G401 (cell line): ENCODE data around the gene PFKFB3. TPM values are rescaled to one million over a fixed set of nuclear protein-coding genes. Genes with fewer than 3 reads are reported as not detected.
A peak's percentile ranks its signal among the peaks of the same experiment; 100 is the strongest.
"Not testable (repeated sequence)": the region's sequence is repeated elsewhere in the genome, so short reads cannot be mapped to it uniquely, and the experiment has no call there.

ENCODE experiments used
- DNase-seq: peaks from one replicate; pipeline ENCODE4 v3.0.0-alpha.2; 2015; ENCODE audit warnings: low spot score
- in situ Hi-C: cut with HindIII; loops from 2 replicates; pipeline ENCODE4 v1.10.0; 2016; ENCODE audit warnings: low sequenced_read_pairs, mixed read lengths
- total RNA-seq: library from RNA; depleted of rRNA; stranded (reverse); fragments of >200 nt; shearing (Covaris generic); gene quantifications from 2 replicates; pipeline ENCODE4 v1.2.3, GENCODE V29; 2014

Gene PFKFB3
- total RNA-seq, 1 experiment from 2014 or later = 11.0 TPM

DNA sequence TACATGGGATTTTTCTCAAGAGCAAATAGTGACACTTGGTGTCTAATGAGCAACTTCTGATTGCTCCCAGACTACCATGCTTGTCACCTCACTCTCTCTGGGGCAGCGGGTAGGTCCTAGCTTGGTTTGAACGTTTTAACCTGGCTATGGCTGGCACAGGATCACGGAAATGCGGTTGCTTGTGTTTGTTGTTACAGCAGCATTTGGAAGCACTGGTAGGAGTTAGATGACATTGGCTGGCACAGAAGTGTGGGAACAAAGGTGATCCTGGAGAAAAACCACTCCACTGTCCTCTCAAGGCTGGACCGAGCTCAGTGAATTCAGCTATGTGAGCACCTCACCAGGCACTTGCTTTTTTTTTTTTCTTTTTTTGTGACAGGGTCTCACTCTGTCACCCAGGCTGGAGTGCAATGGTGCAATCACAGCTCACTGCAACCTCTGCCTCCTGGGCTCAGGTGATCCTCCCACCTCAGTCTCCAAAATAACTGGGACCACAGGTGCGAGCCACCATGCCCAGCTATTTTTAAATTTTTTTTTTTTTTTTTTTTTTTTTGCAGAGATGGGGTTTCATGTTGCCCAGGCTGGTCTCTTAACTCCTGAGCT is 3.5 kb upstream of the PFKFB3 start:
- DNase-seq = no peak
- in situ Hi-C loops = no loop called here

DNA sequence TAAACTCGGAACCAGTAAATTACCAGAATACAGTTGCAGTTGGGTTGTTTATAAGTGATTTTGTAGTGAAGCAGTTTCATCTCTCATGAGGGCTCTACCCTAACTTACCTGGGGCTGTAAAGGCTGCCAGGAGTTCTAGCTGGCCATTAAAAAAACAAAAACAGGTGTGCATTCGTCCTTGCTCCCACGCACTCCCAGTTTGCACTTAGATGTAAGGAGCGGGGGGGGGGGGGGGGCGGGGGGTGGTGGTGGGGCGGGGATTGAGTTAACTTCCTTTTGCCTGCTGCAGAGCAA is 2.3 kb upstream of the PFKFB3 start:
- no peak for DNase-seq
- in situ Hi-C loops = no loop called here

DNA sequence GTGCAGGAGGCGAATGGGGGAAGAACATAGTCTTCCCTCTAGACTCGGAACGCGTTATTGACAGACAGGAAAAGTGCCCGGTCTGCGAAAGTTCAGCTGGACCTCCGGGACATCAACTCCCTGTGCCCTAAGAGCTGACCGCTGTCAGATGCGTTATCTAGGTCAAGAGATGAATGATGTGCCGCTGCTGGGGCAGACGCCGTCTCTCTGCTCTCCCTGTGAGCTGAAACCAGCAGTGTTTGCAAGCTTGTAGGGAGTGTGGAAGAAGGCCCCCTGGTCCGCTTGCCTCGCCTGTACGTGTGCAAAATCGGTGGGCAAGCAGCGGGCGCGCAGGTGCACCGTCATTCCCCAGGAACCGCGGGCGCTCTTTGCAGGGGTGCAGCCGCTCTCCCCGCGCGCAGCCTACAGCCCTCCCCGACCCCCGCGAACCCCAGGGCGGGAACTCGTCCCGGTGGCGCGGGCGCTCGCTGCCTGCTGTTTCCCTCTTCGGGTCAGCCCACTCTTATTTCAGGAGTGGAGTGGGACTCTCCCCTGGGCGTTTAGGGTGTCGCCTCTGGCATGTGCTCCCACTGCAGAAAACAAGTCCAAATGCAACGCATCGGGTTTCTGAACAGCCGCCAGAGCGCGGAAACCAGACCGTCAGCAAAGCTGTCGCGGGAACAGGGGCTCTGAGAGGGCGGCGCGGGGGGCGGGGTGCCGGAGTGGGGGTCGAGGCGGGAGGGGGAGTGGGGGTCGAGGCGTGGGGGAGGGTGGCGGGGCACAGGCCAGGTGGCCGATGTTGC is 1.8 kb upstream of the PFKFB3 start:
- in situ Hi-C loops = no loop called here
- peak; percentile 38 for DNase-seq

DNA sequence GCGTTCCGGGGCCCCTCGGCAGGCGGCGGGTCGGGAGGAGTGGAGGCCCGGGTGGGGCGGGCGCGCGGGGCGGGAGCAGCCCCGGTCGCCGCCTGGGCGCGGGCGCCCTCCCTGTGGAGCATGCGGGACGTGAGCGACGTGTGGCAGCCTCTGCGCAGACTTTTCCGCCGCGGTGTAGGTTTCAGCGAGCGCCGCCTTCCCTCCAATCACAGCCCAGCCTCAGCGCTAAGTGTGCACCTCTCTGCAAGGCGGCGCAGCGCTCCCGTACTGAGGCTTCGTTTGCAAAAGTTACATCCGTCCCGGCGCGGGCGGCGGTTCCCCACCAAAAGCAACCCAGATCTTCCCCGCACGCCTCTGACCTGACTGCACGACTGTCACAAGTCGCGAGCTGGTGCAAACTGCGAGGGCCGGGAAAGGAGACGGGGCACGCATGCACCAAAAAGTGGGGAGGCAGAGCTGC is 1.2 kb upstream of the PFKFB3 start:
- peak; percentile 60 for DNase-seq
- in situ Hi-C loops = no loop called here

DNA sequence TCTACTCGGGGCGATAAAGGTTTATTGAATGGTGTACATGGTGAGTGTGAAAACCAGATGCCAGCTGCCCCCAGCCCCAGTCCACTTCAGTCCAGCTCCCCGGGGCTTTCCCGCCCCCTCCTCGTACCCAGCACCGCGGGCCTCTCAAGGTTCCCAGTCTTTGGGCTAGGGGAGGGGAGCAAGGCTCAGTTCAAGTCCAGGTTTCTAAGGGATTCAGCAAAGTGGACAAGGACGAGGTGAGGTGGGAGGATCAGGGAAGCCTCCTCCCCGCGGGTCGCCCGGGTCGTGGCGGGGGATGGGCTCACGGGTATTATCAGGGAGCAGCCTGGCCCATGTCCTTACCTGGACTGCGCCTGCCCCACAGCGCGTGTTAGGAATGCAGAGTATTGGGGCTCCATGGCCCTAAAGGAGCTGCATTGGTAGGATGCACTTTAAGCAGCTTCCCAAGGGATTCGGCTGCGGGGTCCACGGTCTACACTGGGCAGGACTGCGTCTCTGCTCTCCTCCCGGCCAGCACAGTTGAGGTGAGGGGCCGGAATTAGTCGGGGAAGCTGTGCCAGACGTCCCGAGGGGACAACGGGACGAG is 541 bp upstream of the PFKFB3 start:
- DNase-seq = no peak
- in situ Hi-C loops = no loop called here

DNA sequence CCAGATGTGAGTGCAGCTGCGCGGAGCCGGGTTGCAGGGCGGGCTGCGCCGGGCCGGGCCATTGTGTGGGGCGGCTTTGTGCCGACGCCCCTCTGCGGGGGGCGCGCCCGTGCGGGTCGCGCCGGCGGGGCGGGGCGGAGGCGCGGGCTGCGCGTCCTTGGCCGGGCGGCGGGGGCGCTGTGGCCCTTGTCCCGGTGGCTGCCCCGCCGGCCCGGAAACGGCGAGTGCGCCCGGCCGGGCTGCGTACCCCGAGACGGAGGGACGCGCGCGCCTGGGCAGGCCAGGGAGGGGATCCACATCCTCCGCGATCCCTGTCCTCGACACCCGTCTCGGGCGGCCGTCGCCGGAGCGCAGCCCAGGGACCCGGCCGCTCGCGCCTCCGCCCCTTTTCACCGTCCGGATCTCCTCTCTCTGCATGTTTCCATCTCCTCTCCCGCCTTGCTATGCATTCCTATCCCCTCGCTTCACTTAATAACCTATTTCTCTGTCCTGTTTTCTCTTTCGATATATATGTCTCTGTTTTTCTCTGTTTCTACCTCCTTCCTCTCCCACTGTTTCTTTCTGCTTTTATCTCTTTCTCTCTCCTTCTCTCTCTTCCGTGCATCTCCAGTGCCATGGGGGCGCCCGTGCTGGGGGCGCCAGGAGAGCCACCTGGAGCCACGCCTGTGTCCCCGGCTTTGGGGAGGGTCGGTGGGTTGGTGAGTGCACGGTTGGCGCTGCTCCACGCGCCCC is 765 bp downstream of the PFKFB3 start:
- in situ Hi-C loops = no loop called here
- peak; percentile 25 for DNase-seq

DNA sequence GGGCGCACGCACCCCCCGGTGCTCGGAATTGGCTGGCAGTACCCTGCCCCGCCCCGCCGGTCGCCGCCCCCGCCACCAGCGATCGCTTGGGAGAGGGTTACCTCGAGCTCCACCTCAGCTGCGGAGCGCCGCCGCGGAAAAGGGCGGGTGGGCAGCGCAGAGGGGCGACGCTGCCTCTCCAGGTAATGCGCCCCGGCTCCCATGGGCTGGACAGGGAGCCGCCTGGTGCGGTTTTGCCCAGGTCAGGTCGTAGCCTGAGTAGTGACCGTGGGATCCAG is 1.3 kb downstream of the PFKFB3 start:
- in situ Hi-C loops = no loop called here
- no peak for DNase-seq

DNA sequence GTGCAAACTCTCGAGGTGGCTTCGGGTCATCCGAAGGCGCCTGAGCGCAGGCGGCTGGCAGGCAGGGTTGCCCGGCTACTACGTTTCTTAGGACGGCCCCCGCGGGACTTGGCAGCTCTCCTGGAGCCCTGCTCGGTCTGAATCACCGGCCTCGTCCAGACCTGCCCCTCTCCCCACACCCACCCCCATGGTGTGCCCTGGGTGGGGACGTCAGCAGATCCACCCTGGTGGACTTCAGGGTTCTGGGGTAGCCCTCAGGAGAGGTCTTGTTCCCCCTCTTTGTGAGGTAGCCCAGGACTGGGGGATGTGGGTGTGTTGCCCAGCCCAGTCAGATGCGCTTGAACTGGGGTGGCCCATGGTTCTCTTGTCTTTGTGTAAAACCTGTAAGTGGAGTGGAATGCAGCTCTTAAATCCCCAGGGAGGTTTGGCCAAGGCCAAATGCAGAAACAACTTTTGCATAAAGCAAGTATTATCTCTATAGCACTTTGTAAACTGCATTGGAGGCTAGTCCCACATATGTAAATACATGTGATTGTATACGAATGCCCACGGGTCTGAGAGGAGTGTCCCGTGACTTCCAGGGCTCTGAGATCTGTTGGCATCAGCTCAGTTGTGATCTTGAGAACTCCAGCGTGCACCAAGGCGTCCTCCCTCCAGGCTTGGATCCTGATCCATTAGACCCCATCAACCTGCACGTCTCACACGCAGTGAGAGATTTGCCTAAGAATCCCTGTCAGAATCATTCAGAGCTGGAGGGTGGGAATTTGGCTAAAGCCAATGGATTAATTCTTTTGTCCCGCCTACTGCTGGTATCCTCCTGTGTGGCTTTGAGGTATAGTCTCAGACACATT is 1.8 kb downstream of the PFKFB3 start:
- in situ Hi-C loops = no loop called here
- DNase-seq = no peak

DNA sequence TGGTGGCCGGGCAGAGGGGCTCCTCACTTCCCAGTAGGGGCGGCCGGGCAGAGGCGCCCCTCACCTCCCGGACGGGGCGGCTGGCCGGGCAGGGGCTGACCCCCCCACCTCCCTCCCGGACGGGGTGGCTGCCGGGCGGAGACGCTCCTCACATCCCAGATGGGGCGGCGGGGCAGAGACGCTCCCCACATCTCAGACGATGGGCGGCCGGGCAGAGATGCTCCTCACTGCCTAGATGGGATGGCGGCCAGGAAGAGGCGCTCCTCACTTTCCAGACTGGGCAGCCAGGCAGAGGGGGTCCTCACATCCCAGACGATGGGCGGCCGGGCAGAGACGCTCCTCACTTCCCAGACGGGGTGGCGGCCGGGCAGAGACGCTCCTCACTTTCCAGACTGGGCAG is 3.8 kb downstream of the PFKFB3 start:
- DNase-seq, in situ Hi-C loops: not testable (repeated sequence)

DNA sequence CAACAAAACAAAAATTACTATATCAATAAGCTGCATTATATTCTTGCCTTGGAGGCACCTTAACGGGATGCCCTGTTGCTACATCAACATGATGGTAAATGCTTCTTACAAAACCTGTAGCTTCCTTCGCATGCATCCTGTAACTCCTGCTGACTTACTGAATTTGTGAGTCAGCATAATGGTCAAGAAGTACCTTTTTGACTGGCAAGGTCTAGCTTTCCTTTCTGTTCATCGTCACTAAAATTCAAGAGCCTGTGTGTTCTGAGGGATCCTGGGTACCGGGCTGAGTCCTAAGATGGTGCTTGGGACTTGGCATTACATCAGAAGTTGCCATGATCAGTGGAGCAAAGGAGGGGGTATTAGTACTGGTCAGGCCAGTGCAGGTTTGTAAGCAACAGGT is 4.9 kb downstream of the PFKFB3 start:
- DNase-seq = no peak
- in situ Hi-C loops = no loop called here

DNA sequence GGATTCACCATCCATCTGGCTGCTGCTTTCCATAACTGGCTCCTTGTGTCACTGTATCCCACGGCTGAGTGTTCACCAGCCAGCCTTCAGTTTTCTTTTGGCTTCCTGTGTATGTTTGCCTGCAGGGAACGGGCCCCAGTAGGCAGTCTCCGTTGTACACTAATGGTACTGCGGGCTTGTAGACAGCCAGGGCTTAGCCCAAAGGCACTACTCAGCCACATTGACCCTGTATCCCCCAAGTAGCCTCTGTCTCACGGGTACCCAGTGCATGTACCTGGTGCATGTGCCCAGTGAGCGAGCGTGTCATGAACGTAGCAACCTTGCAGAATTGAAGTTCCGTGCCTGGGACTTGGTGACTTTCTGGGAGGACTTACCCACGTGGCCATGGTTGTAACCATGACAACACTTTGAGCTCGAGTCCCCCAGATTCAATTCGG is 6.1 kb downstream of the PFKFB3 start:
- no peak for DNase-seq
- in situ Hi-C loops = no loop called here

DNA sequence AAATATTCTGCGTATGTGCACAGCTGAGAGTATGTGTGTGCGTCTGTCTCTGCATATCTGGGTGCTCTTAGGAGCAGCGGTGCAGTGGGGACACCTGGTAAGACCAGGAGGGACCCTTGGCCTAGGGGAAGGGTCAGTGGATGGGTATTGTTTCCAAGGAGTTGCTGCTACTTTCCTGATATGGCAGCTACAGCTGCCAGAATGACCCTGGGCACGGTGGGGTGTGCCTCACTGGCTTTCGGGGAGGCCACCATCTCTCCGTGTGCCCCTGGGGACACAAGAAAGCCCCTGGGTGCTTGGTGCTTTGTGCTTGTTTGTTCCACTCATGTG is 8.6 kb downstream of the PFKFB3 start:
- in situ Hi-C loops = no loop called here
- no peak for DNase-seq

DNA sequence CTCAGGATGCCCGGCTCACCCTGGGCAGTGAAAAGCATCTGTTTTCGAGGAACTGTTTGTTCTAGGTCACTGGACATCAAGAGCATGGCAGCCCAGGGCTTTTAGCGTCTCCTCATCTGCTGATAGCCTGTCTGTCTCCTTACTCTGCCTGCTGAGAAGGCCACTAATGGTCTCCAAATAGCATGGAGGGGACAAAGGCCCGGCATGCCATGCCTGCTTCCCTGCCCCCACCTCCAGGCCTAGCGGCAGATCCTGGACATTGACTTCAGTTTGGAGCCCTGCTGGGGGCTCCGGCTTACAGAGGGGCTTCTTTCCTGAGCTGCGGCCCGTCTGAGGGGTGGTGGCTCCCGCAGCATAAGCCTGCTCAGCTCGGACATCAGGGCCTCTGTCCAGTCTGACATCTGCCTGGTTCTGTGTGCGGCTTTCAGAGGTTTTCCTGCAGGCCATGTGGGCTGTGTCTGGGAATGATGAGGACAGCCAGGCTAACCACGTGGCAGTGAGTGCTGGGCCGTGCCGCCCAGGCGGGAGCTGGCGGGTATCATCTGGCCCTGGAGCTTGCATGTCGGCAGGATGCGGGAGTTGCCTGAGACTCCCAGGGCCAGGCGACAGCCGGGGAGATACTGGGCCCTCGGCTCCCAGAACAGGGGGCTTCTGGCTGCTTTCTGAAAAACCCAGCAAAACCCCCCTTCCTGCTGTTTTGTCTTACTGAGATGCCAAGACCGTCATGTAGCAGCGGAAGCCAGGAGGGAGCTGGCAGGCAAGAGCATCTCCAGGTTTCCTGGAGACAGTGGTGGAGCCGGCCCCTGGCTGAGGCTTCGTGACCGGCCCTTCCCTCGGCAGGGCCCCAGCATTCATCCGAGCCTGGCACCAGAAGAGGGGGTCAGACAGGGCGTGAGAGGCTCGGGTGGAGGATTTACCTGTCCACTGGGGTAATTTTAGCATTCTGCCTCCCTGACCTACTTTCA is 9.2 kb downstream of the PFKFB3 start:
- in situ Hi-C loops = no loop called here
- peak; percentile 71 for DNase-seq

DNA sequence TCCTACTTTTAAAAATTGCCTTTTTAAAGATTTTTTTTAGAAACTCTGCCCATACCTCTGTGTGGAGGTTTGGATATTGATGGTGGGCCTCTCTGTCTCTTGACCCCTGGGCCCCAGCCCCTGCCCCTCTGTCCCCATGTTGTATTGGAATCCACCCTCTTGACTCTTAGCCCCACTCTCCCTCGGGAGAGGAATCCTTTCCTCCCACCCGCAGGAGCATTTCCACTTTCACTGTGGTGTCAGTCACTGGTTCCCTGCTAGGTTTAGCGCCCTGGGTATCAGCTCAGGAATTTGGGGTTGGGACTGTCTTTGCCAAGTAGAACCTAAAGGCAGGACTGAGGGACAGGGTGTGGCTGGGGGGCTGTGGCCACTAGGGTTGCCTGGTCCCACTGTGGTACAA is 10.1 kb downstream of the PFKFB3 start:
- no peak for DNase-seq
- in situ Hi-C loops = no loop called here

DNA sequence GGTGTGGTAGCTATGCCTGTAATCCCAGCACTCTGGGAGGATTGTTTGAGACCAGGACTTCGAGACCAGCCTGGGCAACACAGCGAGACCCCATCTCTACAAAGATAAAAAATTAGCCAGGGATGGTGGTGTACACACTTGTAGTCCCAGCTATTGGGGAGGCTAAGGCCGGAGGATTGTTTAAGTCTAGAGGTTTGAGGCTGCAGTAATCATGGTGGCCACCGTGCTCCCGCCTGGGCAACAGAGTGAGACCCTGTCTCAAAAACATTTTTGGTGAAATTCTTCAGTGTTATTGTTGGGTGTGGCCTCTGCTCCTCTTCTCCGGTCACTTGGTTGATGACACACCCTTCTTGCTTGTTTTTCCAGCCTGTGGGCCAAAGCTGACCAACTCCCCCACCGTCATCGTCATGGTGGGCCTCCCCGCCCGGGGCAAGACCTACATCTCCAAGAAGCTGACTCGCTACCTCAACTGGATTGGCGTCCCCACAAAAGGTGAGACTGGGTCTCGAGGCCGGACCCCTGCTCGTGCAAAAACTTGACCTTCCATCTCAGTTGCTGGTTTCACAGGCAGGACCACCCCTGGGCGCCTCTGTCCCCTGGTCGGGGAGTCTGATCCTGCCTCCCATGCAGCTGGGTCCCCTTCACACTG is 10.6 kb downstream of the PFKFB3 start:
- in situ Hi-C loops = no loop called here
- no peak for DNase-seq

DNA sequence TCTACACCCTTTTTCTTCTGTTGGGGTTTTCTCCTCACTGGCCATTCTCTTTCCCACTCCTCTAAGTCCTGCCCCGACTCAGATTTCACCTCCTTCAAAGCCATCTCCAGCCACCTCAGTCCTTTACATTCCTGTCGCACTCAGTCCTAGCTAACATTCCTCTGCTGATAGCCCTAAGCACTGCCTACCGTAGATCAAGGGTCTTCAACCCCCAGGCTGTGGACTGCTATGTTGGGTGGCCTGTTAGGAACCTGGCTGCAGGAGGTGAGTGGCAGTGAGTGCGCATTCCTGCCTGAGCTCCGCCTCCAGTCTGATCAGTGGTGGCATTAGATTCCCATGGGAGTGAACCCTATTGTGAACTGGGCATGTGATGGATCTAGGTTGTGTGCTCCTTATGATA is 11.2 kb downstream of the PFKFB3 start:
- in situ Hi-C loops = no loop called here
- no peak for DNase-seq

DNA sequence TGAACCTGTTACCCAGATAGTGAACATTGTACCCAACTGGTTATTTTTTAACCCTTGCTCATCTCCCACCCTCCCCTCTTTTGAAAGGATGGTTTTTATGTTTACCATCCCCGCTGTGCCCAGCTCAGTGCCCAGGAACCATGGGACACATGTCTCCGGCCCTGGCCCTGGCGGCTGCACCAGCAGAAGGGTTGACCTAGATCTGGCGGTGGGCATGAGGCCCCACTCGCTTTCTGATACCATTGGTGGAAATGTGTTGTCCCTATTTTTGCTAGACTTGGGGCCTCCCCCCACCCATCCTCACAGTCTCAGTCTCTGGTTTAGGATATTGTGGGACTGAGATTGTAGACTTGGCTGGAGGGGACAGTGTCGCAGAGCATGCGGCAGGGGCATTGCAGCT is 11.9 kb downstream of the PFKFB3 start:
- in situ Hi-C loops = no loop called here
- no peak for DNase-seq

DNA sequence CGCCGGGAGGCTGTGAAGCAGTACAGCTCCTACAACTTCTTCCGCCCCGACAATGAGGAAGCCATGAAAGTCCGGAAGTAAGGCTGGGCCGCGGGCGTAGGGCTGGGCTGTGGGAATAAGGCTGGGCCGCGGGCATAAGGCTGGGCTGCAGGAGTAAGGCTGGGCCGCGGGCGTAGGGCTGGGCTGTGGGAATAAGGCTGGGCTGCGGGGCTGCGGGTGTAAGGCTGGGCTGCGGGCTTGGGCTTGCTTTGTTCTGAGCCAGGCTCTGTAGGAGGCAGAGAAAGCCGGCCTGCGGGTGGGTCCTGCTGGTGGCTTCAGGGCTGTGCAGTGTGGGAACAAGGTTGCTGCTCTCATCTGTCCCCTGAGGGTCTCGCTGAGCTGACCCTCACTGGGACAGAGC is 12.5 kb downstream of the PFKFB3 start:
- no peak for DNase-seq
- in situ Hi-C loops = no loop called here
